Osteocyte (in vitro differentiated cells): ENCODE results near the gene PCED1B. TPM values are rescaled to one million over a fixed set of nuclear protein-coding genes. Genes with fewer than 3 reads are reported as not detected.

ENCODE experiments used
- DNase-seq: peaks from one replicate; pipeline ENCODE4 v3.0.0; 2021; ENCODE audit warnings: mixed read lengths; ENCODE audit not compliant: unreplicated experiment; ENCODE audit errors: extremely low spot score
- H3K27ac Mint-ChIP-seq: one replicate; pipeline ENCODE4 v1.8.0; 2021; ENCODE audit warnings: mild to moderate bottlenecking, mixed read lengths; ENCODE audit not compliant: unreplicated experiment
- H3K27me3 Mint-ChIP-seq: one replicate; pipeline ENCODE4 v1.8.0; 2021; ENCODE audit warnings: mixed read lengths; ENCODE audit not compliant: unreplicated experiment
- H3K36me3 Mint-ChIP-seq: one replicate; pipeline ENCODE4 v1.8.0; 2021; ENCODE audit warnings: mixed read lengths; ENCODE audit not compliant: unreplicated experiment
- H3K4me1 Mint-ChIP-seq: one replicate; pipeline ENCODE4 v1.8.0; 2021; ENCODE audit warnings: mixed read lengths; ENCODE audit not compliant: unreplicated experiment
- H3K4me3 Mint-ChIP-seq: one replicate; pipeline ENCODE4 v1.8.0; 2021; ENCODE audit warnings: mild to moderate bottlenecking, moderate library complexity, mixed read lengths; ENCODE audit not compliant: unreplicated experiment
- H3K9me3 Mint-ChIP-seq: one replicate; pipeline ENCODE4 v1.8.0; 2021; ENCODE audit warnings: mixed read lengths; ENCODE audit not compliant: unreplicated experiment
- CTCF ChIP-seq: fragments of 200-600 bp; sonication (generic); IDR thresholded peaks from 2 replicates; pipeline ENCODE4 v1.5.0; 2021; ENCODE audit warnings: antibody characterized with exemption, mild to moderate bottlenecking, moderate library complexity
- total RNA-seq: library from RNA; stranded (reverse); gene quantifications from 2 replicates; pipeline ENCODE4 v1.2.1, GENCODE V29; 2021

The PCED1B gene
- total RNA-seq, 1 donor from 2014 or later = 1.6 TPM

GRCh38 chr12:47238669-47239114, 159.3 kb downstream of the PCED1B start:
- Mint-ChIP-seq H3K27me3 (no peaks in the 10 kb centered on the region), H3K4me1 (peaks cover 15% of the 10 kb centered on the region), H3K27ac (no peak overlapping the region), H3K36me3 (no peaks in the 10 kb centered on the region), H3K4me3 (no peak overlapping the region), H3K9me3 (no peaks in the 10 kb centered on the region)
- no peak for TF ChIP-seq CTCF
- DNase-seq = no peak

- no peaks in the 10 kb centered on the region for H3K27me3 Mint-ChIP-seq
- H3K27ac Mint-ChIP-seq = no peak overlapping the region
- no peak overlapping the region for H3K4me3 Mint-ChIP-seq
- no peaks in the 10 kb centered on the region for H3K9me3 Mint-ChIP-seq
- TF ChIP-seq CTCF = no peak
- no peak for DNase-seq
- peaks cover 8% of the 10 kb centered on the region for H3K4me1 Mint-ChIP-seq
- H3K36me3 Mint-ChIP-seq = no peaks in the 10 kb centered on the region
Measured at GRCh38 chr12:47242426-47242825, 163.0 kb downstream of the PCED1B start.

GRCh38 chr12:47244835-47245234, 165.4 kb downstream of the PCED1B start:
- peaks cover 15% of the 10 kb centered on the region for H3K4me1 Mint-ChIP-seq

GRCh38 chr12:47245623-47246022, 166.2 kb downstream of the PCED1B start:
- no peaks in the 10 kb centered on the region for H3K9me3 Mint-ChIP-seq
- TF ChIP-seq CTCF = no peak
- peaks cover 18% of the 10 kb centered on the region for H3K4me1 Mint-ChIP-seq
- DNase-seq = no peak
- no peaks in the 10 kb centered on the region for H3K36me3 Mint-ChIP-seq
- H3K4me3 Mint-ChIP-seq = no peak overlapping the region
- H3K27me3 Mint-ChIP-seq = no peaks in the 10 kb centered on the region
- no peak overlapping the region for H3K27ac Mint-ChIP-seq

More at GRCh38 chr12:47244835-47245234, 165.4 kb downstream of the PCED1B start:
- Mint-ChIP-seq H3K9me3 (no peaks in the 10 kb centered on the region), H3K4me3 (no peak overlapping the region), H3K36me3 (no peaks in the 10 kb centered on the region), H3K27ac (no peak overlapping the region), H3K27me3 (no peaks in the 10 kb centered on the region)
- TF ChIP-seq CTCF = no peak
- DNase-seq = no peak

GRCh38 chr12:47247418-47247817, 168.0 kb downstream of the PCED1B start:
- TF ChIP-seq CTCF = no peak
- no peak for DNase-seq
- Mint-ChIP-seq H3K4me3 (no peak overlapping the region), H3K27me3 (no peaks in the 10 kb centered on the region), H3K4me1 (peaks cover 18% of the 10 kb centered on the region), H3K27ac (no peak overlapping the region), H3K9me3 (peaks cover 13% of the 10 kb centered on the region), H3K36me3 (peaks cover 8% of the 10 kb centered on the region)
